Gastroesophageal sphincter (tissue), 4 donors: ENCODE measurements around the gene SP140L. TPM values are rescaled to one million over a fixed set of nuclear protein-coding genes. Genes with fewer than 3 reads are reported as not detected.
"Not testable (repeated sequence)": the region's sequence is repeated elsewhere in the genome, so short reads cannot be mapped to it uniquely, and the experiment has no call there.

Experiments
- ATAC-seq: fragments of 150-250 bp; one replicate; pipeline ENCODE4 v1.9.1; 2016; ENCODE audit warnings: mild to moderate bottlenecking, moderate library complexity
- H3K27ac ChIP-seq, 4 donors: fragments of 200-600 bp; sonication (generic) in 3 of 4; 1 replicate in 3 of 4; 2 replicates in 1 of 4; pipeline ENCODE4 v1.5.1; 2016 to 2019
- H3K27me3 ChIP-seq: fragments of 200-600 bp; sonication (generic); one replicate; pipeline ENCODE4 v1.5.1; 2019
- H3K36me3 ChIP-seq, 2 donors: fragments of 200-600 bp; sonication (generic); one replicate each; pipeline ENCODE4 v1.5.1; 2019; ENCODE audit warnings: control low read depth in 1 of 2
- H3K4me1 ChIP-seq, 3 donors: fragments of 200-600 bp; sonication (generic); 1 replicate in 2 of 3; 2 replicates in 1 of 3; pipeline ENCODE4 v1.5.1; 2016 to 2019; ENCODE audit warnings: control low read depth in 2 of 3
- H3K4me3 ChIP-seq, 2 donors: fragments of 200-600 bp; sonication (generic); one replicate each; pipeline ENCODE4 v1.5.1; 2019; ENCODE audit warnings: mild to moderate bottlenecking in 1 of 2, moderate library complexity in 1 of 2
- H3K9me3 ChIP-seq, 3 donors: fragments of 200-600 bp; sonication (generic); one replicate each; pipeline ENCODE4 v1.5.1; 2017 to 2019; ENCODE audit warnings: control low read depth in 2 of 3
- CTCF ChIP-seq, 4 experiments: fragments of 200-600 bp in 2 of 4; fragments of 450-650 bp in 2 of 4; sonication (generic) in 1 of 4; IDR thresholded peaks; one replicate each; pipeline ENCODE4 v1.5.1; 2017 to 2019; ENCODE audit warnings: antibody characterized with exemption in 4 of 4, mild to moderate bottlenecking in 2 of 4, moderate library complexity in 2 of 4
- EP300 ChIP-seq: sonication (generic); formaldehyde crosslinking; IDR thresholded peaks from one replicate; pipeline ENCODE4 v1.6.1; 2017; ENCODE audit warnings: antibody characterized with exemption, mild to moderate bottlenecking
- POLR2A ChIP-seq, 2 donors: fragments of 450-650 bp; IDR thresholded peaks; one replicate each; pipeline ENCODE4 v1.6.1; 2017; ENCODE audit warnings: antibody characterized with exemption in 2 of 2, mild to moderate bottlenecking in 2 of 2, moderate library complexity in 1 of 2
- POLR2AphosphoS5 ChIP-seq: sonication (generic); formaldehyde crosslinking; IDR thresholded peaks from one replicate; pipeline ENCODE4 v1.6.1; 2017; ENCODE audit warnings: antibody characterized with exemption
- WGBS, 2 donors: methylation state at CpG; one replicate each; pipeline ENCODE4 v1.1.5; 2018; ENCODE audit warnings: low coverage in 1 of 2; 5-methylcytosine and 5-hydroxymethylcytosine counted together
- total RNA-seq, 4 donors: library from RNA; depleted of rRNA; stranded (reverse); fragments of >200 nt; gene quantifications; one replicate each; pipeline ENCODE4 v1.1.0, GENCODE V29; 2016

SP140L gene
- total RNA-seq, 4 donors from 2014 or later, result 6.1 to 11.0 (median 7.6) TPM

GRCh38 chr2:230400041-230400440, 73.0 kb downstream of the SP140L start:
- WGBS, 2 donors, result 100% methylated on average over 2 of the region's 7 CpGs; no CpG with 5 or more reads in 1 of the 2 donors
- no peak for ATAC-seq
- Histone ChIP-seq H3K36me3 (peaks cover 0 to 72% of the 10 kb centered on the region in 2 donors), H3K27me3 (no peaks in the 10 kb centered on the region), H3K27ac (no peak overlapping the region), H3K4me3 (no peak overlapping the region), H3K9me3 (peaks cover 0 to 7% (median 0%) of the 10 kb centered on the region in 3 donors), H3K4me1 (no peaks in the 10 kb centered on the region)
- TF ChIP-seq EP300 (no peak), POLR2AphosphoS5 (no peak), POLR2A (IDR thresholded peaks at IDR 0.05) (no peak), CTCF (IDR thresholded peaks at IDR 0.05) (no peak)

- peaks cover 0 to 72% of the 10 kb centered on the region in 2 donors for H3K36me3 ChIP-seq
- no peak for ATAC-seq
- no peaks in the 10 kb centered on the region for H3K4me1 ChIP-seq
- no CpG with 5 or more reads among the region's 5 CpGs for WGBS, 2 donors
- no peaks in the 10 kb centered on the region for H3K27me3 ChIP-seq
- no peak overlapping the region for H3K4me3 ChIP-seq
- H3K27ac ChIP-seq, result no peak overlapping the region
- peaks cover 0 to 7% (median 0%) of the 10 kb centered on the region in 3 donors for H3K9me3 ChIP-seq
- TF ChIP-seq CTCF (IDR thresholded peaks at IDR 0.05), result no peak
- no peak for TF ChIP-seq POLR2AphosphoS5
- TF ChIP-seq EP300, result no peak
- TF ChIP-seq POLR2A (IDR thresholded peaks at IDR 0.05), result no peak
These were observed 73.5 kb downstream of the SP140L start for GRCh38 chr2:230400454-230400853.

- not testable (repeated sequence) for H3K27ac ChIP-seq, H3K27me3 ChIP-seq, H3K4me3 ChIP-seq, H3K4me1 ChIP-seq, ATAC-seq, H3K9me3 ChIP-seq
- WGBS, 2 donors, result 69% methylated on average over 2 of the region's 6 CpGs; no CpG with 5 or more reads in 1 of the 2 donors
- H3K36me3 ChIP-seq, result peaks cover 0 to 70% of the 10 kb centered on the region in 2 donors
These were observed 74.0 kb downstream of the SP140L start for GRCh38 chr2:230401026-230401425.

GRCh38 chr2:230403746-230404145, 76.8 kb downstream of the SP140L start:
- Histone ChIP-seq H3K4me3 (no peak overlapping the region), H3K27ac (no peak overlapping the region), H3K4me1 (peaks cover 0 to 10% (median 6%) of the 10 kb centered on the region in 3 donors), H3K27me3 (no peaks in the 10 kb centered on the region), H3K36me3 (peaks cover 0 to 51% of the 10 kb centered on the region in 2 donors), H3K9me3 (no peaks in the 10 kb centered on the region)
- TF ChIP-seq POLR2A (IDR thresholded peaks at IDR 0.05) (no peak), CTCF (IDR thresholded peaks at IDR 0.05) (no peak), POLR2AphosphoS5 (no peak), EP300 (no peak)
- ATAC-seq, result no peak
- WGBS, 2 donors, result 90% methylated on average over 2 to 6 of the region's 7 CpGs

- H3K4me1 ChIP-seq, result peaks cover 0 to 21% (median 14%) of the 10 kb centered on the region in 3 donors
- no peak overlapping the region for H3K27ac ChIP-seq
These were observed 78.8 kb downstream of the SP140L start for GRCh38 chr2:230405824-230406223.

More at GRCh38 chr2:230405824-230406223, 78.8 kb downstream of the SP140L start:
- Histone ChIP-seq H3K27me3 (no peaks in the 10 kb centered on the region), H3K9me3 (no peaks in the 10 kb centered on the region), H3K36me3 (peaks cover 0 to 32% of the 10 kb centered on the region in 2 donors), H3K4me3 (no peak overlapping the region)
- WGBS, 2 donors, result 68 to 80% methylated on average over 2 to 3 of the region's 3 CpGs
- TF ChIP-seq POLR2AphosphoS5, result no peak
- no peak for TF ChIP-seq CTCF (IDR thresholded peaks at IDR 0.05)
- TF ChIP-seq EP300, result no peak
- no peak for TF ChIP-seq POLR2A (IDR thresholded peaks at IDR 0.05)
- no peak for ATAC-seq
